Fibroblast of skin of right biceps (primary cell): ENCODE data around the gene PEX10.

Source experiments
- DNase-seq: peaks from one replicate; pipeline ENCODE4 v3.0.0-alpha.2; 2013

The PEX10 gene

GRCh38 chr1:2418791-2419320 is 6.5 kb upstream of the PEX10 start:
- no peak for DNase-seq

GRCh38 chr1:2417833-2418225 is 5.5 kb upstream of the PEX10 start:
- no peak for DNase-seq

- DNase-seq, result no peak
Measured at GRCh38 chr1:2417083-2417832, 4.9 kb upstream of the PEX10 start.

GRCh38 chr1:2416403-2416802 is 4.0 kb upstream of the PEX10 start:
- DNase-seq, result no peak

GRCh38 chr1:2415801-2416208 is 3.4 kb upstream of the PEX10 start:
- no peak for DNase-seq

- DNase-seq, result no peak
Measured at GRCh38 chr1:2415337-2415736, 3.0 kb upstream of the PEX10 start.

GRCh38 chr1:2414297-2414958 is 2.1 kb upstream of the PEX10 start:
- peak; percentile 58 for DNase-seq

- DNase-seq, result no peak
Measured at GRCh38 chr1:2413495-2414296, 1.3 kb upstream of the PEX10 start.

GRCh38 chr1:2412773-2413494 is 570 bp upstream of the PEX10 start:
- no peak for DNase-seq

- DNase-seq, result peak; percentile 15
Measured at GRCh38 chr1:2411801-2412394, 466 bp downstream of the PEX10 start.

- no peak for DNase-seq
Measured at GRCh38 chr1:2409745-2410144, 2.6 kb downstream of the PEX10 start.

- DNase-seq, result no peak
Measured at GRCh38 chr1:2408859-2409276, 3.5 kb downstream of the PEX10 start.

- no peak for DNase-seq
Measured at GRCh38 chr1:2408456-2408855, 3.9 kb downstream of the PEX10 start.

- no peak for DNase-seq
Measured at GRCh38 chr1:2407991-2408275, 4.4 kb downstream of the PEX10 start.

GRCh38 chr1:2407166-2407990 is 5.0 kb downstream of the PEX10 start:
- DNase-seq, result no peak

- DNase-seq, result no peak
Measured at GRCh38 chr1:2406451-2407041, 5.8 kb downstream of the PEX10 start.

GRCh38 chr1:2405588-2406295 is 6.6 kb downstream of the PEX10 start:
- DNase-seq, result peak; percentile 54

GRCh38 chr1:2404890-2405511 is 7.4 kb downstream of the PEX10 start:
- peak; percentile 17 for DNase-seq

GRCh38 chr1:2404142-2404889 is 8.0 kb downstream of the PEX10 start:
- DNase-seq, result no peak
